GM19239 (cell line): Measurements from ENCODE around the gene MAD2L2.

Experiments used
- DNase-seq: peaks from one replicate; pipeline ENCODE4 v3.0.0; 2011; ENCODE audit warnings: low spot score; ENCODE audit not compliant: insufficient read length
- FAIRE-seq: peaks from 2 replicates; lab custom pipeline; 2011; peaks lifted over from hg19 to GRCh38; lab: Jason Lieb, UNC

MAD2L2 gene

DNA sequence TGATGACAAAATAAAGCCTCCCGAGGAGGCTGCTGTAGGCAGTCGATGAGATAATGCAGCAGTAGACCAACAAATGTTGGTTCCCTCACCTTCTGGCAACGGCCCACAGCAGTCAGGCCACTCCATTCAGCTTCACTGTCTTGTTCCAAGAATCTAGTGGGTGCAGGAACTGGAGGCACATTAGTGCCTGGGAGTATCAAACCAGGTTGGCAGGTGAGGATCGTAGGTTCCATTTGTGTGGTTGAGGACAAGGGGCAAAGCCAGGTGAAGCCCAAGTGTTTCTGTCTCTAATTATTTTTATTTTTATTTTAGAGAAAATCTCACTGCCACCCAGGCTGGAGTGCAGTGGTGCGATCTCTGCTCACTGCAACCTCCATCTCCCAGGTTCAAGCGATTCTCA, 40.0 kb downstream of the MAD2L2 start:
- FAIRE-seq (no peak), DNase-seq (no peak)

- FAIRE-seq (no peak), DNase-seq (no peak)
Observed at GRCh38 chr1:11640101-11640500, 40.8 kb downstream of the MAD2L2 start.

- DNase-seq (no peak), FAIRE-seq (no peak)
Observed at GRCh38 chr1:11639372-11639771, 41.6 kb downstream of the MAD2L2 start.

DNA sequence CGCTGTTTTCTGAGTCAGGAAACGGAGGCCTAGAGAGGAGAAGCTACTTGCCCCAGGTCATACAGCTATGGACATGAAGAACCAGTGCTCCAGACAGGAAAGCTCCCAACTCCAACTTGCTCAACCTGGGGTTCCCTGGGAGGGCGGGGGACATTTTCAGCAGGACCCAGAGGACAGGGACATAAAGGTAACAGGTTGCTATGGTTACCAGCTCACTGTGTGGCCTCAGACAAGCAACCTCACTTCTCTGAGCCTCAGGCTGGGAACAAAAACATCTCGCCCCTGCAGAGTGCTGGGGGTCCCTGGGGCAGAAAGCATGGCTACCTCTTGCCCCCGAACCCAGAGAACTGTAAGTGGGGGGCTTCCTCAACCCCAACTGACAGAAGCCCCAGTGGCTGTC, 42.8 kb downstream of the MAD2L2 start:
- FAIRE-seq (no peak), DNase-seq (no peak)

DNA sequence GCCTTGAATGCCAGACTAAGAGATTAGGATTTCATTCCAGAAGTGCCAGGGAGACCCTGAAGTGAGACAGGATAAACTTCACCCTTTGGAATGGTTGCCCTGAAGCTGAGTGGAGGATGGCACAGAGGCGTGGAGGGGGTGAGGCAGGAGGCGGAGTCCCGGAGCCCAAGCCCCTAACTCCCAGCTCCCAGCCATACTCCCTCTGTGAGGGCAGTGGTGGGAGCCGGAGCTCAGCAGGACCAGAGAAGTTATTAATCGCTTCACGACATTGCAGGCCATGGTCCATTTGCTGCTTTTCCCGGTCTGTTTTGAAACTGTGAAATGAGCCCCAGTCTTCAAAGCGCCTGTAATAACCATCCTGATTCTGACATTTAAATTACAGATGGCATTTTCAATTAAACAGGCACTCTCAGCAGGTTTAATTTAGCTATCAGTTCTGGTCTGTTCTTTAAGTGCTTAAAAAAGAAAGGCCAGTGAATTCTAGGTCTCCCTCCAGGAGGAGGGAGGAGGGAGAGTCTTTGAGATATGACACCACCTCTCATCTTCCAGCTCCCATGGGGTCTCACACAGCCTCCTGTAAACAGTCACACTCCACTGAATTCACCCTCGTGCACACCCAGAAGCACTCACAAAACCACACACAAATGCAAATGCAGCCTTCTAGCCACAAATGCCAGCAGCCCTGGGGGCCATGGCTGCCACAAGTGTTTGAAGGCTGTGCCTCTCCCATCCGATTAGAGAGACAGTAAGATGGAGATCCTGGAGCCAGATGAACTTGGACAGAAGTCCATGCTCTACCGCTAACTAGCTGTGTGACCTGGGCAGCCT, 46.4 kb downstream of the MAD2L2 start:
- FAIRE-seq (no peak), DNase-seq (no peak)

DNA sequence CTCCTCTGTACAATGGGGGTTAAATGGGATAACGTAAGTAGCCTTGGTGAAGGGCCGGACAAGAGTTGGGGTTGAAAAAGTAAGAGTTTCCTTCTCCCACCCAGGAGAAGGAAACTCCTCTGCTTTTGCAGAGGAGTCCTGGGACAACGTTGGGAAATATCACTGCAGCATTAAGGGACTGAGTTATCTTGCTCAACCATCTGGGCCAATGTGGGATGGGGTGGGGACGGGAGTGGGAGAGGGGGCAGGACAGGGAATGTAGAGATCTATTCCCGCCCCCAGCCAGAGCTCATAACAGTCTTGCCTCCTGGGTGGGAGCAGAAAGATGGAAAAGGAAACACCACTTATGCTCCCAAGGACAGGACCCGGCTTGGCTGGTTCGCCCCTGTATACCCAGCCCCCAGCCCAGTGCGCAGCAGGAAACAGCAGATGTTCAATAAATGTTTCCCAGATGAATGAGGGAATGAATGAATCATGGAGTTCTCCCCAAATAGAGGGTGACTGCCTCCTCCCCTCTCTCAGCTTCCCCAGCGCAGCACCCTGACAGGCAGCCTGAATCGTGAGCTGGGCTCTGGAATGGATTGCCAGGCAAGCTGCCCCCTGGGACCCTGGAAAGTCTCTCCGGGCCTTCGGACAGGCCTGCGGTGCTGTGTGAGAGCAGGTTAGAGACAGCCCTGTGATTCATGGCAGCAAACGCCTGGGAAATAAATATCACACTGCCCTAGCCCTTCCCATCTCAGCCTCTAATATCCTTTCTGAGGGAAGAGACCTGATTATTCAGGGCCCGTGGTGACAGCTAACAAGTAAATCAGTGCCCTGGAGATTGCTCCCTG, 51.5 kb downstream of the MAD2L2 start:
- no peak for FAIRE-seq
- no peak for DNase-seq

GRCh38 chr1:11628767-11629166, 52.2 kb downstream of the MAD2L2 start:
- FAIRE-seq, result no peak
- no peak for DNase-seq

DNA sequence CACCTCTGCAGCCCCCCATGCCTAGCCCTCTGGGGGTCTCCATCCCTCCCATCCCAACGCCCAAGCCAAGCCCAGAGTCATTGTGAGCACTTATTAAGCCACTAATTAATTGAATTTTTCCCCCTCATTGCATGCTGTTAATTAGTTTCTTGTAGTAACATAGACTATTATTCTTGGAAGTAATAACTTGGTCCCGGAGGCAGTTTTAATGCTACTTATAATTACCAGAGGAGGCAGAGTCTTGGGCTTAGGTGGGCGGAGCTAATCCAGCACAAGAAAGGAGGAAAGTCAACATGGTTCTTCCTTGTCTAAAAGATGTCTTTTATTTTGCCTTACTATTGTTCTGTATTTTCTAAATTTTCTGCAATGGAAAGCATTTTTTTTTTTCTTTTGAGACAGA, 54.4 kb downstream of the MAD2L2 start:
- no peak for FAIRE-seq
- no peak for DNase-seq
